ENCODE measurements around the gene MPP3.
"Not testable (repeated sequence)": the region's sequence is repeated elsewhere in the genome, so short reads cannot be mapped to it uniquely, and the experiment has no call there.

MPP3 gene

DNA sequence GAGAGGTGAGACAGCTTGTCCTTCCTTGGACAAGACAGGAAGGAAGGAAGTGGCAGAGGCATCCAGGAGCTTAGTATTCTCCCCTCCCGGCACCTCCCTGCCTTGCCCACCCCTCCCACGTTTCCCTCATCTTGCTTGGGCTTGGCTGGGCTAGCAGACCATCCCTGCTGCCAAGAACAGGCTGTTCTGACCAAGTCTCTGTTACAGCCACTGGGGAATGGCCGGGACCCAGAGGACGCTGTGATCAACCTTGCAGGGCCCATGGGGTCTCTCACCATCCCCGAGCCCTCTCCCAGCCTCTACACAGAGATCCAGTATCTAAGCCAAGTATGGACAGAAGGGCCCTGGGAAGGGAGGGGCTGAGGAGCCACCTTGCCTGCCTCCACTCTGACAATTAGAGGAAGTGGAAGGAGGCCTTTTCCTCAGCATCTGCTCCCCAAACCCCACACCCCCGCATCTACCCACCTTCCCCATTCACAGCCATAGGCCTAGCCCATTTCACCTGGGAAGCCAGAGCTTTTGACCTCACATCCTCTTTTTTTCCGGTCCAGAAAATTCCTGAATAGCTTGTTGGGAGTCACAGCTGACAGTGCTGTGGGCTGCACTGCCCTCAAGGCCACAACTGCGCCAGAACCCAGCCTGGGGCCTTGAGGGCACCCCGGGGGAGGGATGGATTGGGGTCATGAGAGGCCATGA is 28.1 kb upstream of the MPP3 start:
- DNase-seq = no peak

GRCh38 chr17:43860077-43860725 is 27.3 kb upstream of the MPP3 start:
- DNase-seq = no peak

DNA sequence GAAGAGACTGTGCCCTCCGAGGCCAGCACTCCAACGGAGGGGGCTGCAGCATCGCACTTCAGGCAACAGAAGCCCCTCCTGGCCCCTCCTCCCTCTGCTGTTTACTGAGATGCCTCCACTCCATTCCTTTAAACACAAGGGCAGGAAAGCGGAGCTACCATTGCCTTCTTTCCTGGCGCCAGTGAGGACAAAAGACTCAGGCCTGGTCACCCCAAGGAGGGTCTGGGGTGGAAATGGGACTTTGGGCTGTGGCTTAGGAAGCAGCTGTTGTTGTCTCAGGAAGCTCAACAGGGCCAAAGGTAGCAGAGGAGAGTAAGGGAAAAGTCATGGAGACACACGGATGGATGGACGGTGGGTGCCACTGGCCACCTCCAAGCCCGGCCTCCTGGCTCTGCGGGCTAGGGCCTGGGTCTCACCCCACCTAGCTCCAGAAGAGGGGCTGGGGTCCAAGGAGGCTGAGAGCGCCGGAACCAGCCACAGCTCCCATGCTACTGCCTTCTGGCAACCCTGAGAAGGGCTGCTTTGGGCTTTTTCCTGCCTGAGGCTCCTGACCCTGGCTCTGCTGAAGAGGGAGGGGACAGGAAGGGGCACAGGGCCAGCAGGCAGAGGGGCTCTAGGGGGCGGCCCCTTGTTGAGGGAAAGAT is 25.1 kb upstream of the MPP3 start:
- no peak for DNase-seq

DNA sequence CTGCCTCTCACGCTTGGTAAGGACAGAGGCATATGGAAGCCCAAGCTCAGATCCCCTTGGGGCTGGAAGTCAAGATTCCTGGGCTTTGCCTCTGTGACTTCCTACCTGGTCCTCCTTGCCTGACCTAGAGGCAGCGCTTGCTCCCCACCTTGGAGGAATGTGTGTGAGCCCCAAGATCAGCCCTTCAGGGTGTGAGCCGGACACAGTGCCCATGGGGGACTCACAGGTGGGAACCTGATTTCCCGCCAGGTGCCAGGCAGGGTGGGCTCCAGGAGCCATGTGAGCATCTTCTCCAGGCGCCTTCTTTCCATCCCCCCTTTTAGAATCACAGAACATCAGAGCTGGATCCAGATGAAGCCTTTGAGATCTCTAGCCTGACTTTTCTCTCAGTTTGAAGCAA is 24.2 kb upstream of the MPP3 start:
- DNase-seq = no peak

- DNase-seq = no peak
Measured at GRCh38 chr17:43856141-43856540, 23.2 kb upstream of the MPP3 start.

- DNase-seq = no peak
Measured at GRCh38 chr17:43855061-43855460, 22.1 kb upstream of the MPP3 start.

- no peak for DNase-seq
Measured at GRCh38 chr17:43854498-43854897, 21.6 kb upstream of the MPP3 start.

- DNase-seq = no peak
Measured at GRCh38 chr17:43853546-43853945, 20.6 kb upstream of the MPP3 start.

DNA sequence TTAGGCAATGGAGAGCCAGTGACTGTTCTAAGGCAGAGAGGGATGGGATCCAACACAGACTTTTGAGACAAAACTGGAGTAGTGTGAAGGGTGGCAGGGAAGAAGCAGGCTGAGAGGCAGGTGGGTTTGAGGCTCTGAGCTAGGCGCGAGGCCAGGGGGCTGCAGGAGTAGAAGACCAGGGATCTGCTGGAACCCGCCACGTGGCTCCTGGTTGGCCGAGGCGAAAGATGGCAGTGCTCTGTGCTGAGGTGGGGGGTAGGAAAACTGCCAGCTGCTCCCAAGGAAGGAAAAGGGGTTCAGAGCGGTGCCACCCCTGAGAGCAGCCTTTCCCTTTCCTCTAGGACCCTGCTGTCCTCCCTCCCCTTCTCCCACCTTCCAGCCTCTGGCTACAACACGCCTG is 19.6 kb upstream of the MPP3 start:
- DNase-seq = no peak

- DNase-seq = no peak
Measured at GRCh38 chr17:43849116-43849515, 16.2 kb upstream of the MPP3 start.

DNA sequence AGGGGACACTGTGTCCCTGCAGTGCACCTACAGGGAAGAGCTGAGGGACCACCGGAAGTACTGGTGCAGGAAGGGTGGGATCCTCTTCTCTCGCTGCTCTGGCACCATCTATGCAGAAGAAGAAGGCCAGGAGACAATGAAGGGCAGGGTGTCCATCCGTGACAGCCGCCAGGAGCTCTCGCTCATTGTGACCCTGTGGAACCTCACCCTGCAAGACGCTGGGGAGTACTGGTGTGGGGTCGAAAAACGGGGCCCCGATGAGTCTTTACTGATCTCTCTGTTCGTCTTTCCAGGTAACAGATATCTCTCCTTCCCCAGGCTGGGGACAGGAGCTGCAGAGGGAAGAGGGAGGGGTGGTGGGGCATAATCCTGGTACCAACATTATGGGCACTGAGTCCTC is 15.7 kb upstream of the MPP3 start:
- DNase-seq = no peak

DNA sequence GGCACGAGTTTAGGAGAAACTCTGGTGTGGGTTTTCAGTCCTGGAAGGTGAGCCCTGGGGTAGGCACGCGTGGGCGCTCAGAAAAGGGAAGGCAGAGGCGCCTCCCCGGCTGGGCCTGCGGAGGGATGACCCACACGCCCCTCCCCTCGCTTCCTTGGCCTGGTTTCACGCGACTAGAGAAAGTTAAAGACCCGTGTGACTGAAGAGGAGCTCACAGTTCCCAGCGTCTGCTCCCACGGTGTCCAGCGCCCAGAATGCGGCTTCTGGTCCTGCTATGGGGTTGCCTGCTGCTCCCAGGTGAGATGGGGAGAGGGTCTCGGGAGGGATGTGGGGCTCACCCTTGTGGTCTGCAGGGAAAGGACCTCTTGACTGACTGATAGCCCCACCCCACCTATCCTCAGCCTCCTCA is 14.0 kb upstream of the MPP3 start, which contains the start of gene CD300LG:
CD300LG (plus strand) TSS at position 214 of the 409 bp plus-strand sequence; CDS start at position 255, 41 bp downstream.
- no peak for DNase-seq

DNA sequence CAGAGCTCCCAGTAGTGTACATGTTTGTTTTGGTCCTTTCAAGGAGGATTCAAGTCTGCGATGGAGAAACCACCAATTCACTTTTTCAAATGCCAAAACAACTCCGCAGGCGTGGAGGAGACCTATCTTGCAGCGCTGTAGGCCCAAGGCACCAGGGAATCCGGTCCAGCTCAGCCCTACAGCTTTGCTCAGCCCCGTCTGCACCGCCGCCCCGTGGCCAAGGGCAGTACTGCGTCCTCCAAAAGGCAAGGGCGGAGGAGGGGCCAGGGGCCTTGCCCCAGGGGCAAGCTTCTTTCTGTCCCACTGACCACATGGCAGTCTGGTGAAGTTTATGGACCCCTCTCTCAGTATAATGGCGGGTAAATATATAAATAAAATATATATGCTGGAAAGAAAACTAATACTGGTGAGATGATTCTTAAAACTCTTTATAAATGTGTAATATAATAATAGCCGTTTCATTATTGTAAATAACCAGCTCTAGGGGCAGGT is 13.3 kb upstream of the MPP3 start:
- DNase-seq = peak; percentile 55

DNA sequence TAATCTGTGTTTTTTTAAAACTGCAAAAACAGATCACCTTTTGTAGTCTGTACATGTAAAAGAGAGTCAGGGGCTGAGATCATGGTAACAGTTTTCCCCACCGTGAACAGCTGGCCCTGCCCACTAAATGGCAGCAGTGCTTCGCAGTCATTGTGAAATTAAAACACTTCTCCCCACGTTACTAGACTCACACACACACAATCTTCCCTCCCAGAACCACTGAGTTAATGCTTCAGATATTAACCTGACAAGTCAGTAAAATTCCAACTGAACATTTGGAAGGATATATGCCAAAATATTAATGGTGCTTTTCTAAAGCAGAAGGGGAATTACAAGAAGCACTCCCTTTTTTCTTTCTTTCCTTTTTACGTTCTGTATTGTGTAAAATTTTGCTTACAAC is 12.8 kb upstream of the MPP3 start:
- DNase-seq = no peak

DNA sequence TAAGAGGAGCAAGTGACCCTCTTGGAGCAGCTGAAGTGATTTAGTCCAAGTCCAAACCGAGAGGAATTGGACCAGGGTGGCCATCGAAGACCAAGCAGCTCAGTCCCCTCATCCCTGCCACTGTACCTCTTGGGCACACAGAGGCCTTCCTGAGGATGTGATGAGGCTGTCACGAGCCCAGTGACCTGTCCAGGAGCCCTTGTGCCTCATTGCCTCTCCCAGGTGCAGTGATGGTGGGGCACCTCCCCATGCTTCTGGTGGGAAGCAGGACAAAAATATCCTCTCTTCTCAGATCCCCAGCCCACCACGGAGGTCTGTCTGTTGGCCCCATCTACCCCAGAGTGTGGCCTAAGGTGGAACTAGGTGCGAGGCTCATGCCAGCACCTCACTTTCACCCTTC is 11.3 kb upstream of the MPP3 start:
- no peak for DNase-seq

DNA sequence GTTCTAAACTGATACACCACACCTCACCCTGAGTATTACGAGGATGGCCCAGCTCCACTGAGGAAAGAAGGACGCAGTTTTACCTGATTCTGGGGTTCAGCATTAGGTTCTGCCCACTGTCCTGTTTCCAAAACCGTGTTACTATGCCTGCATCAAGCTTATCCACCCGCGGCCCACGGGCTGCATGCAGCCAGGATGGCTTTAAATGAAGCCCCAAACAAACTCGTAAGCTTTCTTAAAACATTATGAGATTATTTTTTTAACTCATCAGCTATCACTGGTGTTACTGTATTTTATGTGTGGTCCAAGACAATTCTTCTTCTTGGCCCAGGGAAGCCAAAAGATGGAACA is 10.0 kb upstream of the MPP3 start:
- DNase-seq = no peak

DNA sequence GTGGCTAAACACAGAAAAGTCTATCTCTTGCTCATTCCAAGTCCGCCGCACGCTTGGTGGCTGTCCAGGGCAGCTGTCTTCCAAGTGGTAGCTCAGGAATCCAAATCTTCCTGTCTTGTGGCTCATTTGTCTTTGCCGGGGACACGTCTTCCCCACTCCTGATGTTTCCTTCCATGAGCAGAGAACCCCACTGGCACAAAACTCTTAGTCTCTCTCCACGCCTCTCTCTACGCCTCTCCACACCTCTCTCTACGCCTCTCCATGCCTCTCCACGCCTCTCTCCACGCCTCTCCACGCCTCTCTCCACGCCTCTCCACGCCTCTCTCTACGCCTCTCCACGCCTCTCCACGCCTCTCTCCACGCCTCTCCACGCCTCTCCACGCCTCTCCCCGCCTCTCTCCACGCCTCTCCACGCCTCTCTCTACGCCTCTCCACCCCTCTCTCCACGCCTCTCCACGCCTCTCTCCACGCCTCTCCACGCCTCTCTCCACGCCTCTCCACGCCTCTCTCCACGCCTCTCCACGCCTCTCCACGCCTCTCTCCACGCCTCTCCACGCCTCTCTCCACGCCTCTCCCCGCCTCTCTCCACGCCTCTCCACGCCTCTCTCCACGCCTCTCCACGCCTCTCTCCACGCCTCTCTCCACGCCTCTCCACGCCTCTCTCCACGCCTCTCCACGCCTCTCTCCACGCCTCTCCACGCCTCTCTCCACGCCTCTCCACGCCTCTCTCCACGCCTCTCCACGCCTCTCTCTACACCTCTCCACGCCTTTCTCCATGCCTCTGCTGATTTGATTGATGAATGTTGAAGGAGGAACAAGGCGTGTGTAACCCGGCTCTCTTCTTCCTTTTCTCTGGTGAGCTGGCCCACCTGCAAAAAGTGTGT is 9.4 kb upstream of the MPP3 start:
- not testable (repeated sequence) for DNase-seq

DNA sequence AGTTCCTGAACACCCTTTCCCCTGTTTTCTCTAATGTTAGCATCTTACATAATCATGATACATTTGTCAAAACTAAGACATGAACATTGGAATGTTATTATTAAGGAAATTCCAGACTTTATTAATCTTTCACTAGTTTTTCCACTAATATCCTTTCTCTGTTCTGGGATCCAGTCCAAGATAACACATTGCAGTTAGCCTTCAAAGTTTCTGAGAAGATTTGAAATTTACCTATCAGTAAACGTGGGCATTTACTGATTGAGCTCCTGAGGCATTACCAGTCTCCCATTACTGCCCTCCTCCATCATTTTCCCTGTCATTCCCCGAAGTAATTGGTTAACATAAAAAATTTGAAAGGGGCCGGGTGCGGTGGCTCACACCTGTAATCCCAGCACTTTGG is 8.3 kb upstream of the MPP3 start:
- DNase-seq = no peak

GRCh38 chr17:43840814-43841213 is 7.9 kb upstream of the MPP3 start:
- DNase-seq = no peak

DNA sequence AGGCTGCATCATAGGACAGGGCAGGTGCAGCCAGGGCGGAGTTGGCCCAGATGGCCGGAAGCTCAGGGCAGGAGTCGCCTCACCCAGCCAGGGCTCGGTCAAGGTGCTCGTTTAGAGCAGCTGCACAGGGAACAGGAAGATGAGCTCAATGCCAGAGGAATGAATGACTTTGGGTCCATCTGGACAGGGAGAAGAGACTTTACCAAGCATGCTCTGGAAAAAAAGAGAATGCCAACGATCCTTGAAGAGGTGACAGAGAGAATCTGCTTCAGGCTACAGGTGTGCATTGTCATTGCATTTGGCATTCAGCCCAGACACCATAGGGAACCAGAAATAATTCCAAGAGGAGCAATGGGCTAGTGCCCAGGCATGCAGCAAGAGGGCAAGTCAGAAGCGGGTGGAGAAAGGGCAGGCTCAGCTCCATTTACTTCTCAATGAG is 6.7 kb upstream of the MPP3 start:
- no peak for DNase-seq

DNA sequence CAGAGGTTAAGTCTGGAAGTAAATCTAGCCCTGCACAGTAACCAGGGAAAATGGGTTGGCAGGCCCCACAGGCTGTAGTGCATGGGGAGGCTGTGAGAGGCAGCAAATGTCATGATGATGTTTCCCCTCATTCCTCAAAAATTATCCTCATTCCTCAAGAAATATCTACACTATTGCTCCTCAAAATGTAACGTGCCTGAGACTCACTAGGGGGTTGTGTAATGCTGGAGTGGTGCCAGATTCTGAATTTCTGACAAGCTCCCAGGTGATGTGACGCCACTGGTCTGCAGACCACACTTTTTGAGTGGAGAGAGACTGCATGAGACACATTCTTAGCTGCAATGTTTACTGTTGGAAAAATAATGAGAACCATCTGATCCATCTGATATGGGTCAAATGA is 1.2 kb upstream of the MPP3 start:
- no peak for DNase-seq

- DNase-seq = no peak
Measured at GRCh38 chr17:43832168-43832975, 574 bp downstream of the MPP3 start.
